Measurements from ENCODE around the gene KIRREL3.

DNA sequence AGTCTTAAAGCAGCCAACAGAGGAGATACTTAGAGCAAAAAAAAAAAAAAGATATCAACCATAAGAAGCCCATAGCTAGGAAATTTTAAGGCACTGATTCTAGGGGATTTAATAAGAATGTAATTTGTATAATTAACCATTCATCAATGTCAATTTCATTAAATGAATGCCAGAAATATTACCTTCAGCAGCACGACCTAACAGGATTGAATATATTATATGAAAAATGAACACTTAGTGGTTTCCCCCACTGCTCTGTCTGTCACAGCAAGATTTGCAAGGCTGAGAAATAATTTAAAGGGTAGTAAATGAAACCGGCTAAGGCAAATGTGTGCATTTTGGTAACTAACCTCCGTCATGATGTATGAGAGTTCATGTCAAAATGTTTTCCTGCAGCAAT, 319.9 kb downstream of the KIRREL3 start:
- TF ChIP-seq, protein P1, sequence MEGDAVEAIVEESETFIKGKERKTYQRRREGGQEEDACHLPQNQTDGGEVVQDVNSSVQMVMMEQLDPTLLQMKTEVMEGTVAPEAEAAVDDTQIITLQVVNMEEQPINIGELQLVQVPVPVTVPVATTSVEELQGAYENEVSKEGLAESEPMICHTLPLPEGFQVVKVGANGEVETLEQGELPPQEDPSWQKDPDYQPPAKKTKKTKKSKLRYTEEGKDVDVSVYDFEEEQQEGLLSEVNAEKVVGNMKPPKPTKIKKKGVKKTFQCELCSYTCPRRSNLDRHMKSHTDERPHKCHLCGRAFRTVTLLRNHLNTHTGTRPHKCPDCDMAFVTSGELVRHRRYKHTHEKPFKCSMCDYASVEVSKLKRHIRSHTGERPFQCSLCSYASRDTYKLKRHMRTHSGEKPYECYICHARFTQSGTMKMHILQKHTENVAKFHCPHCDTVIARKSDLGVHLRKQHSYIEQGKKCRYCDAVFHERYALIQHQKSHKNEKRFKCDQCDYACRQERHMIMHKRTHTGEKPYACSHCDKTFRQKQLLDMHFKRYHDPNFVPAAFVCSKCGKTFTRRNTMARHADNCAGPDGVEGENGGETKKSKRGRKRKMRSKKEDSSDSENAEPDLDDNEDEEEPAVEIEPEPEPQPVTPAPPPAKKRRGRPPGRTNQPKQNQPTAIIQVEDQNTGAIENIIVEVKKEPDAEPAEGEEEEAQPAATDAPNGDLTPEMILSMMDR (conservative IDR thresholded peaks at IDR 0.05; ENCODE audit: low read depth, low read length), result no peak
- no peak for TF ChIP-seq EZH2 (IDR thresholded peaks at IDR 0.05; ENCODE audit: low read length, unreplicated experiment)

Measured in PC-3 (cell line).